Parathyroid adenoma (tissue), 2 donors: Measurements from ENCODE around the gene RNF31.

Source experiments
- H2AFZ ChIP-seq: fragments of 300-600 bp; sonication (generic); one replicate; pipeline ENCODE4 v1.7.0; 2017; ENCODE audit warnings: antibody characterized with exemption, mild to moderate bottlenecking
- H3K27ac ChIP-seq: fragments of 300-600 bp; sonication (generic); one replicate; pipeline ENCODE4 v1.7.0; 2017
- H3K27me3 ChIP-seq: fragments of 300-600 bp; sonication (generic); one replicate; pipeline ENCODE4 v1.7.0; 2017; ENCODE audit warnings: low read length; ENCODE audit not compliant: control insufficient read depth, insufficient read depth
- H3K36me3 ChIP-seq: fragments of 300-600 bp; sonication (generic); one replicate; pipeline ENCODE4 v1.7.0; 2017; ENCODE audit warnings: low read length; ENCODE audit not compliant: control insufficient read depth, insufficient read depth
- H3K4me1 ChIP-seq: fragments of 300-600 bp; sonication (generic); one replicate; pipeline ENCODE4 v1.7.0; 2017; ENCODE audit warnings: control low read depth
- H3K4me2 ChIP-seq: fragments of 300-600 bp; sonication (generic); one replicate; pipeline ENCODE4 v1.7.0; 2017; ENCODE audit warnings: low read length
- H3K4me3 ChIP-seq: fragments of 300-600 bp; sonication (generic); one replicate; pipeline ENCODE4 v1.7.0; 2017; ENCODE audit warnings: low read depth, low read length
- H3K79me2 ChIP-seq: fragments of 300-600 bp; sonication (generic); one replicate; pipeline ENCODE4 v1.7.0; 2017; ENCODE audit warnings: control low read depth
- H3K9ac ChIP-seq: fragments of 300-600 bp; sonication (generic); one replicate; pipeline ENCODE4 v1.7.0; 2017; ENCODE audit warnings: mild to moderate bottlenecking
- H3K9me3 ChIP-seq: fragments of 300-600 bp; sonication (generic); one replicate; pipeline ENCODE4 v1.7.0; 2017; ENCODE audit warnings: low read length; ENCODE audit not compliant: control insufficient read depth
- TF ChIP-seq, protein P1 (sequence below): fragments of 300-600 bp; sonication (generic); IDR thresholded peaks from one replicate; pipeline ENCODE4 v1.7.0; 2017; ENCODE audit warnings: antibody characterized with exemption, mild to moderate bottlenecking
- donor health status: primary hyperparathyroidism.

Gene RNF31

DNA sequence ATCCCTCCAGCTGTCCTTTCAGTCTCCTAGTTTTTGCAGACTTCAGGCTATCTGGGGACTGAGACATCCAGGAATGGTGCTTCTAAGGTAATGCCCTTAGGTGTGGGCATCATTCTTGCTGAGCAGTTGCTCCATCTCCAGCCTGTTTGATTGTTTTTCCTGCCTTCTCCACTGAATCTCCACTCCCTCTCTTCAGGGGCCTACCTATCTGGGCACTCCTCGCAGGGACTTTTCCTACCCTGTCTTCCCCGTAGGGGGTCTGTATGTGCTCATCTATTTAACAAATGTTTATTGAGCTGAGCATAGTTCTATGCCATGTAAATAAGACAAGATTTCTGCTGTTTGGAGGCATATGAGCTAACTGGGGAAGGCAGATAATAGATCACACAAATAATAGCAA, 14.3 kb upstream of the RNF31 start:
- TF ChIP-seq, protein P1, sequence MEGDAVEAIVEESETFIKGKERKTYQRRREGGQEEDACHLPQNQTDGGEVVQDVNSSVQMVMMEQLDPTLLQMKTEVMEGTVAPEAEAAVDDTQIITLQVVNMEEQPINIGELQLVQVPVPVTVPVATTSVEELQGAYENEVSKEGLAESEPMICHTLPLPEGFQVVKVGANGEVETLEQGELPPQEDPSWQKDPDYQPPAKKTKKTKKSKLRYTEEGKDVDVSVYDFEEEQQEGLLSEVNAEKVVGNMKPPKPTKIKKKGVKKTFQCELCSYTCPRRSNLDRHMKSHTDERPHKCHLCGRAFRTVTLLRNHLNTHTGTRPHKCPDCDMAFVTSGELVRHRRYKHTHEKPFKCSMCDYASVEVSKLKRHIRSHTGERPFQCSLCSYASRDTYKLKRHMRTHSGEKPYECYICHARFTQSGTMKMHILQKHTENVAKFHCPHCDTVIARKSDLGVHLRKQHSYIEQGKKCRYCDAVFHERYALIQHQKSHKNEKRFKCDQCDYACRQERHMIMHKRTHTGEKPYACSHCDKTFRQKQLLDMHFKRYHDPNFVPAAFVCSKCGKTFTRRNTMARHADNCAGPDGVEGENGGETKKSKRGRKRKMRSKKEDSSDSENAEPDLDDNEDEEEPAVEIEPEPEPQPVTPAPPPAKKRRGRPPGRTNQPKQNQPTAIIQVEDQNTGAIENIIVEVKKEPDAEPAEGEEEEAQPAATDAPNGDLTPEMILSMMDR, result no peak
- Histone ChIP-seq H3K9ac (no peak overlapping the region), H3K4me1 (peaks cover 4% of the 10 kb centered on the region), H3K27me3 (no peaks in the 10 kb centered on the region), H3K9me3 (no peaks in the 10 kb centered on the region), H3K36me3 (no peaks in the 10 kb centered on the region), H3K4me3 (no peak overlapping the region), H3K79me2 (no peaks in the 10 kb centered on the region), H3K4me2 (no peak overlapping the region), H3K27ac (no peak overlapping the region), H2AFZ (no peak overlapping the region)

DNA sequence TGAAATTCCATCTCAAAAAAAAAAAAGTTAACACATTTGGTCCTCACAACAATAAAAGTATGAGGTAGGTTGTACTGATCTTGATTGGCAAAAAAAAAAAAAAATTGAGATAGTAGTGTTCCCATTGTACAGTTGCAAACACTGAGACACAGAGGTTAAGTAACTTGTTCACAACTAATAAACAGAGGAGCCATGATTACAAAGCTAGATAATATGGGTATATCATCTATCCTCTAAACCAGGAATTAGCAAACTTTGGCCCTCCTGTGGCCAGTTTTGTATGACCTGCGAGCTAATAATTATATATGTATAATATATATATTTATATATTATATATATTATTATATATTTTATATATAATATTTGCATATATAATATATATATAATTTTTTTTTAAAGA, 13.6 kb upstream of the RNF31 start:
- Histone ChIP-seq H3K79me2 (no peaks in the 10 kb centered on the region), H3K27me3 (no peaks in the 10 kb centered on the region), H2AFZ (no peak overlapping the region), H3K9ac (no peak overlapping the region), H3K27ac (no peak overlapping the region), H3K9me3 (no peaks in the 10 kb centered on the region), H3K4me2 (no peak overlapping the region), H3K4me3 (no peak overlapping the region), H3K36me3 (no peaks in the 10 kb centered on the region), H3K4me1 (peaks cover 4% of the 10 kb centered on the region)
- TF ChIP-seq, protein P1, result no peak

DNA sequence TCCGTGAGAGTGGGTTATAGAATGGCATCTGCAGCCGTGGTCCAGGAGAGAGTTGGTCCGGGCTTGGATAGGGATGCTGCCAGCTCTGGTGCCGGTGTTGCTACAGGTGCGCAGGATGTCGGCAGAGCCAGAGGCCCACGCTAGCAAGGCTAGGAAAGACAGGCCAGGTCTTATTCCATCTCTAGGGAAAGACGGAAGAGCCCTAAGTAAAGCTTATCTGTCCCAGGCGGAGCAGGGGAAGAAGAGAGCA, 11.8 kb upstream of the RNF31 start:
- Histone ChIP-seq H3K36me3 (no peaks in the 10 kb centered on the region), H3K4me3 (peak overlapping the region; percentile 68), H2AFZ (peak overlapping the region; percentile 89), H3K27ac (peak overlapping the region; percentile 76), H3K79me2 (peaks cover 4% of the 10 kb centered on the region), H3K9me3 (no peaks in the 10 kb centered on the region), H3K27me3 (no peaks in the 10 kb centered on the region), H3K4me2 (peak overlapping the region; percentile 76), H3K4me1 (peaks cover 8% of the 10 kb centered on the region), H3K9ac (no peak overlapping the region)
- TF ChIP-seq, protein P1, result no peak

DNA sequence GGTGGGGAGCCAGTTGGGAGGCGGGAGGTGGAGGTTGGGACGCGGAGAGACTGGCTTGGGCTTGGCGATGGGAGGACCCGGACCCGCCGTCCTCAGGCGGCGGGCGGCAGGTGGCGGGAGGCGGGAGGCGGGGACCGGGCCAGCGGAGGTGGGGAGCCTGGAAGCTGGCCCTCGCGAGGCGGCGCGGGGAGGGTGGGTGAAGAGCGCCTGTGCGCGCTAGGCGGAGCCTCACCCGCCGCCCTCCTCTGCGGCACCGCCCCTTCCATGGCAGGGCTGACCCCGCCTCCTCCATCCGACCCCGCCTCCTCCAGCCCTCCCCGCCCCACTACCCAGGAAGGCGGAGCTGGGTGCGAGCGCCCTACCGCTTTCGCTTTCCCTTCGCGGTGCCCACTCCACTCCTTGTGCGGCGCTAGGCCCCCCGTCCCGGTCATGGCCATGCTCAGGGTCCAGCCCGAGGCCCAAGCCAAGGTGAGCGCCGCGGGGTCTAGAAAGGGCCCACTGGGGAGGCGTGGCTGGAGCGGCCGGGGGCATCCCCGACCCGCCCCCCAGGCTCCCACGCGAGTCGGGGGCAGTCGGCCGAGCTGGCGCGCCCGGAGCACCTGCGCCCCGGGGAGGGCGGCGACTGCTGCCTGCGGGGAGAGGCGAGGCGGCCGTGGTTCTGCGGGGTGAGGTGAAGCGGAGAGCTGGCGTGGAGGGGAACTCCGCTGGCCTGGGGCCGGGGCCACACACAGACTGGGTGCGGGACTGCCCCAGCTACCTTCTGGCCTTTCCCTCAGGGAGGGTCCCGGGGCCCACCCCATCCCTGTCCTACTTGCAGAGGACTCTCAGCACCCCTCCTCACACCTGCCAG, 11.2 kb upstream of the RNF31 start, which contains the start of gene PSME1:
TSS of gene PSME1 (plus strand) at position 361 of the 850 bp plus-strand sequence. CDS start at position 430, 69 bp downstream.
- Histone ChIP-seq H3K27me3 (no peaks in the 10 kb centered on the region), H3K4me3 (peak within 1 kb of the TSS; percentile 68), H3K36me3 (no peaks in the 10 kb centered on the region), H2AFZ (peak within 1 kb of the TSS; percentile 89), H3K79me2 (peaks cover 4% of the 10 kb centered on the region), H3K27ac (peak within 1 kb of the TSS; percentile 76), H3K9ac (peak within 1 kb of the TSS; percentile 74), H3K4me2 (peak within 1 kb of the TSS; percentile 76), H3K4me1 (peaks cover 8% of the 10 kb centered on the region), H3K9me3 (no peaks in the 10 kb centered on the region)
- TF ChIP-seq, protein P1, result no peak
